ENCODE data around the gene SMCO1.
"Not testable (repeated sequence)": the region's sequence is repeated elsewhere in the genome, so short reads cannot be mapped to it uniquely, and the experiment has no call there.

Gene SMCO1, protein sequence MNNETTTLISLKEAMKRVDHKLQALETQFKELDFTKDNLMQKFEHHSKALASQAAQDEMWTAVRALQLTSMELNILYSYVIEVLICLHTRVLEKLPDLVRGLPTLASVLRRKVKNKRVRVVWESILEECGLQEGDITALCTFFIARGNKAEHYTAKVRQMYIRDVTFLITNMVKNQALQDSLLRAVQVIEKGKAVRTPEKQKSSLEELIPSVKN

DNA sequence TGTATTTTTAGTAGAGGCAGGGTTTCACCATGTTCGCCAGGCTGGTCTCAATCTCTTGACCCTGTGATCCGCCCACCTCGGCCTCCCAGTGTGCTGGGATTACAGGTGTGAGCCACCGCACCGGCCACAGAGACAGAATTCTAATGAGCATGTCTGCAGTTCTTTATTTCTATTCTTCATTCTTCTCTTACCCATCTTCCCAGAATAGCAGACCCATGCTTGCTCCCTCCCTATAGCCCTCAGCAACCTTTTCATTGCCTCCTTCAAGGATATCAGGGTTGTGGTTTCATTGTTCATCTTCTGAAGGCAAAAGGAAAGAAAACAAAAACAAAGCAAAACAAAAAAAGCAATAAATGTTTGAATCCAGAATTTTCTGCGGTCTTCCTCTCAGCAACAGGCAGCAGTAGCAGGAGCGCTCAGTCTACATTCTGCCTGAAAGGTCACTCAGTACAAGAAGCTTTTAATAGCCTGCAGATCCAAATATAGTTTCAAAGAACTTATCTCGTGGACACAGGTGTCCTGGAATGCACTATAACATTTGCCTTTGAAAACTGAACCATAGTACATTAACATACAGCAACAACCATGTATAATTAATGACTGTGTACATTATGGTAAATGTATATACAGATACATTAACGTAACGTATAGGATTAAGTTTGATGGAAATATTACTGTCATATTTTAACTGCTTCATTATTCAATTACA lies at the start of gene SMCO1:
SMCO1 (minus strand) TSS at position 434 of the 709 bp plus-strand sequence; CDS start at position 297, 137 bp downstream.
- no peak for DNase-seq

DNA sequence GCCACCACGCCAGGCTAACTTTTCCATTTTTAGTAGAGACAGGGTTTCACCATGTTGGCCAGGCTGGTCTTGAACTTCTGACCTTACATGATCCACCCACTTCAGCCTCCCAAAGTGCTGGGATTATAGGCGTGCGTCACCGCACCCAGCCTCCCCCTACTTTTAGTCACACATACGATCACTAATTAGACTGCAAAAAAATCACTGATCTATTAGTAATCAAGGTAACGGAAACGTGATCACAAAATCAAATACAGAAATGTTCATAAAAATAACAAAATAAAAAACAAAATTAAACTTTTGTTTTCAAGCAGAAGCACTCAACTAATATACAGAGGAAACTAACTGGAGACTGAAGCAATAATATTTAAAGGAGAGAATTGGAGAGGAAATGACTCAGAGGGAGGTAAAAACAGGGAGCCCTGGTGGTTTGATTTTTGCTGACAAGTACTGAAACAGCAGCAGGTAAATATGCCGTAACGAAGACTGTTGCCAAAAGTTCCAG lies 48.6 kb upstream of the SMCO1 start:
- peak in 1 of 2 donors; percentile 3 for DNase-seq

DNA sequence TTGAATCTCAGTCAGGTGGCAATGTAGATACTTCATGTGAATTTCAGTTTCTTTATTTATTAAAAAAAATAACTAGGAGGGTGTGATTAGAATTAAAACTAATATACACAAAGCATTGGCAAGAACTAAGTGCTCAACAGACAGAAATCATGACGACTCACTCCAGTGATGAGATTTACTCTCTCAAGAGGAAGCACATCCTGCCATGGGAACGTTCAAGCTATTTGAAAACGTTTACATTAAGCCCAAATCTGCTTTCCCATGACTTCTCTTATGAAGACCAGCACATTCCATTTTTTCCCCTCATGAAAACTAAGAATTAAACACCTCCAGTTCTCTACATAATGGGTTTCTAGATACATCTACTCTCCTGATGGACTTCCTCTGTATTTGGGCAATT lies 44.7 kb upstream of the SMCO1 start:
- DNase-seq = no peak

DNA sequence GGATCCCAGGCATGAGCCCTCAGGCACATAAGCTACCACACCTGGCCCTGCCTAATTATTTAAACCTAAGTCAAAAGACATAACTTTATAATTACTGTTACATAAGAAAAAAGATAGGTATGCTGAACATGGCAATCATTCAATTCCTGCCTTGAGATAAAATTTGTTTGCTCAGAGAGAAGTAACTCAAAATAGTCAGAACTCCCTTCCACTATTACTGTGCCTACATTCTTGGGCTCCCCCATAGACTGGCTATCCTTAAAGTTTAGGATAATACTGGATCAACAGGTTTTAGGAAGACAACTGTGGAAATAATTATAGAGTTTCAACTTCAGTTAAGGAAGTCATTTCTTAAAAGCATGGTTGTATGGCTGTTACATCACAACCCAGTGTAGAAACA lies 43.3 kb upstream of the SMCO1 start:
- DNase-seq = no peak

DNA sequence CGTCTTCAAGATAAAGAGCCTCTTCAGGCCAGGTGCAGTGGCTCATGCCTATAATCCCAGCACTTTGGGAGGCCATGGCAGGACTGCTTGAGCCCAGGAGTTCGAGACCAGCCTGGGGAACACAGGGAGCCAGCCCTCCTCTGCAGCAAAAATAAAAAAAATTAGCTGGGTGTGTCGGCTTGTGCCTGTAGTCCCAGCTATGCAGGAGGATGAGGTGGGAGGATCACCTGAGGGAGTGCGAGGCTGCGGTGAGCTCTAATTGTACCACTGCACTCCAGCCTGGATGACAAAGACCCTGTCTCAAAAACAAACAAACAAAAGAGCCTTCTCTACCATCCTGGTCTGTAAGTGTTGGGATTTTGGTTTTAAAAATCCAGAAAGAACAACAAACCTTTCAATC lies 42.1 kb upstream of the SMCO1 start:
- DNase-seq = no peak

DNA sequence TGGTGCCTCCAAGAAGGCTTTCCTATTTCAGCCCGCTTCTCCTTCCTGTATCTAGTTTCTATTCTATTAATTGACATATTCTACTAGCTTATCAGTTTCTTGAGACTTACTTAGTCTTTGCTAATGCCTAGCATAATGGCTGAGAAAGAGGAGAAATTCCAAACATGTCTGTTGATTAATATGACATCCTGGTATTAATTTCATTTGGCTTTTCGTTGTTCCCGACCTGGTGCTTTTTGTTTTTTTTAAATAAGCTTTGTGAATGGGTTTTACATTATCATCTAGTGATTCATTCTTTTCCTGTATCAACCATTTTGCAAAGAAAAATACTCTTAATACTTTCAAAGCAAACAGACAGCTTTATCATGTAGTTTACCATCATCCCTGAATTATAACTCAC lies 40.1 kb upstream of the SMCO1 start:
- DNase-seq = no peak

DNA sequence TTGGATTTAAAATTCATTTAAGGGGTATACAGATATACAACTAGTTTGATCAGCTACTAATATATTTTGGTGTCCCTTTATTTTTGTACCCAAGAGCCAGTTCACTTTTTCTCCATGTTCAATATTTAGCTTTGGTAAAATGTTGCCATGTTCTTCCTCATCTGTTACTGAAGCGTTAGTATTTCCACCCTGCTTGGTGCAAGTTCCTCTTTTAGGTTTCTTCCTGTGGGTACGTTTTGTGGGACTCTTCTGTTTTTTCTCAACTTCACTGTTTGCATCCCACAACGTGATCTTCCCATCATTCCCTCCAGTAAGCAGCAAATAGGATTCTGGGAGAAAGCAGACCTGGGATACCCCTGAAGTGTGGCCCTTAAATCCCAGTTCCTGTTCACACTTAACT lies 39.1 kb upstream of the SMCO1 start:
- DNase-seq = peak in 1 of 2 donors; percentile 59

DNA sequence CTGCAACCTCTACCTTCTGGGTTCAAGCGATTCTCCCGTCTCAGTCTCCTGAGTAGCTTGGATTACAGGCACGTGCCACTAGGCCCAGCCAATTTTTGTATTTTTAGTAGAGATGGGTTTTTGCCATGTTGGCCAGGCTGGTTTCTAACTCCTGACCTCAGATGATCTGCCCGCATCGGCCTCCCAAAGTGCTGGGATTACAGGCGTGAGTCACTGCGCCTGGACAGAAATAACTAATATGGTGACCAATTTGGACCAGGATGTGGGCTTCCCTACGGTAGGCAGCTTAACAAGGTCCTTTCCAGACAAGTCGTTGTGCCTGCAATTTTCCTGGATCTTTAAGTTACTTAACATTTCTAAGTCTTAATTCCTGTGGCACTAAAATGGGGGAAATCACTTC lies 38.4 kb upstream of the SMCO1 start:
- no peak for DNase-seq

DNA sequence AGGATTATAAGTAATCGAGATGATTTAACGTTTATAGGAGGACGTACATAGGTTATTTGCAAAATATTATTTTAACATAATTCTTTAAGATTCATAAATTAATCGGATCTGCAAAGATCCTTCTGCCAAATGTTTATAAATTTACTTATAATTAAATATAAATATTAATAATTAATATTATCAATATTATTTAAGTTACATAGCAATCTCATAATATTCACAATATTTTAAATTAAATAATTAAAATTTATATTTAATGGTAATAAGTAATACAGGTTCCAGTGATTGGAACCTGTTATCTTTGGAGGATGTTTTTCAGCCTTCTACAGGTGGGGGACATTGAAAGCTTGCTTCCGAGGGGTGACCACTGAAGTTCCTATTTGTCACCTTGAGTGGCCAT lies 37.1 kb upstream of the SMCO1 start:
- no peak for DNase-seq

DNA sequence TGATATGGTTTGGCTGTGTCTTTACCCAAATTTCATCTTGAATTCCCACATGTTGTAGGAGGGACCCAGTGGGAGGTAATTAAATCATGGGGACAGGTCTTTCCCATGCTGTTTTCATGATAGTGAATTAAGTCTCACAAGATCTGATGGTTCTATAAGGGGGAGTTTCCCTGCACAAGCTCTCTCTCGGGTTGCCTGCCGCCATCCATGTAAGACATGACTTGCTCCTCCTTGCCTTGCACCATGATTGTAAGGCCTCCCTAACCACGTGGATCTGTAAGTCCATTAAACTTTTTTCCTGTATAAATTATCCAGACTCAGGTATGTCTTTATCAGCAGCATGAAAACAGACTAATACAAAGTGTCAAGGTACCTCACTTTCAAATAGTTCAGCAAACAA lies 35.0 kb upstream of the SMCO1 start:
- not testable (repeated sequence) for DNase-seq

DNA sequence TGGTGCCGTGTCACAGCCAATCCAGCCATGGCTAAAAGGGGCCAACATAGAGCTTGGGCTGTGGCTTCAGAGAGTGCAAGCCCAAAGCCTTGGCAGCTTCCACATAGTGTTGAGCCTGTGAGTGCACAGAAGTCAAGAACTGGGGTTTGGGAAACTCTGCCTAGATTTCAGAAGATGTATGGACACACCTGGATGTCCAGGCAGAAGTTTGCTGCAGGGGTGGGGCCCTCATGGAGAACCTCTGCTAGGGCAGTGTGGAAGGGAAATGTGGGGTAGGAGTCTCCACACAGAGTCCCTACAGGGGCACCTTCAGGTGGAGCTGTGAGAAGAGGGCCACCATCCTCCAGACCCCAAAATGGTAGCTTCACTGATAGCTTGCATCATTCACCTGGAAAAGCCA lies 34.2 kb upstream of the SMCO1 start:
- not testable (repeated sequence) for DNase-seq

DNA sequence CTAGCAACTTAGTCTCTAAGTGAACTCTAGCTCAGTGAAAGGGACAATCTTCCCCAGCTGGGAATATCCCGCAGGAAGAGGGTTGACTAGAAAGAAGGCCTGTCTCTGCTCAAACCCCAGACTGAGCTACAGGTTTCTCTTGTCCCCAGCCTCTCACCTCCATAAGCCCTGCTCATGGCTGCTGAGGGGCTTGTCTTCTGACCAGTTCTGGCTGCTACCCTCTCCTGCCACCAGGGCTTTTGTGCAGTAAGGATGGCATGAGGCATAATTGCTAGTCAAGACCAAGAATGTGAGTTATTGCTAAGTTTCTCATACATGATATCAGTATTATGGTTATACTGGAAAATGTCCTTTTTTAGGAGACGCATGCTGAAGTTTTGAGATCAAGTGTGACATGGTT lies 31.9 kb upstream of the SMCO1 start:
- DNase-seq = no peak

DNA sequence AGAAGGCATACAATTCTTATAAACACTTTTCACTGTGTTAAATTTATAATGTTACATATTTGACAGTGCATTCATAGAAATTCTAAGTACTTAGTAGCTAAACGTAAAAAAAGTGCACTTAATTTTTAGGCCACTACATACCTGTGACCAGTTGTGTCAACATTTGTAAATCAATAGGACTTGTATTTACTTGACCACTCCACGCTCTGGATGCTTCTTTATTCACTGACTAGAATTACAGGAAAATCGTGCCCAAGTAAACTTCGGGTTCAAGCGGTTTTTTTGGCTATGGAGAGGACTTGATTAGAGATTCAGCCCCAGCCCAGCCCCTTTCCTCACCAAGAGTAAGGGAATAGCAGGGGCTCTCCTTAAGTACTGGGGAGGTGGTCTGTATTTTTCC lies 31.4 kb upstream of the SMCO1 start:
- DNase-seq = no peak

DNA sequence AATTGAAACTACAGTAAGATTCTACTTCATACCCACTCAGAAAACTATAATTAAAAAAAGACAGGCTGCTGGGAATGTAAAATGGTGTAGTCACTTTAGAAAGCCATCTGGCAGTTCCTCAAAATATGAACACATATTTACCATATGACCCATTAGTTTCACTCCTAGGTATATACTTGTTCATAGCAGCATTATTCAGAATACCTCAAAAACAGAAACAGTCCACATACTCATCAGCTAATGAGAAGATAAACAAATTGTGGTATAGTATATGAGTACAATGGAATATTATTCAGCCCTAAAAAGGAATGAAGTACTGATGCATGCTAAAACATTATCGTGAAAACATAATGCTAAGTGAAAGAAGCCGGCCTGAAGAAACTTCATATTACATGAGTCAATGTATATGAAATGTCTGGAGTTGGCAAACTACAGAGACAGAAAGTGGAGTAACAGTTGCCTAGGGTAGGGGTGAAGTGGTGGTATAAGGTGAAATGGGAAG lies 29.4 kb upstream of the SMCO1 start:
- no peak for DNase-seq

DNA sequence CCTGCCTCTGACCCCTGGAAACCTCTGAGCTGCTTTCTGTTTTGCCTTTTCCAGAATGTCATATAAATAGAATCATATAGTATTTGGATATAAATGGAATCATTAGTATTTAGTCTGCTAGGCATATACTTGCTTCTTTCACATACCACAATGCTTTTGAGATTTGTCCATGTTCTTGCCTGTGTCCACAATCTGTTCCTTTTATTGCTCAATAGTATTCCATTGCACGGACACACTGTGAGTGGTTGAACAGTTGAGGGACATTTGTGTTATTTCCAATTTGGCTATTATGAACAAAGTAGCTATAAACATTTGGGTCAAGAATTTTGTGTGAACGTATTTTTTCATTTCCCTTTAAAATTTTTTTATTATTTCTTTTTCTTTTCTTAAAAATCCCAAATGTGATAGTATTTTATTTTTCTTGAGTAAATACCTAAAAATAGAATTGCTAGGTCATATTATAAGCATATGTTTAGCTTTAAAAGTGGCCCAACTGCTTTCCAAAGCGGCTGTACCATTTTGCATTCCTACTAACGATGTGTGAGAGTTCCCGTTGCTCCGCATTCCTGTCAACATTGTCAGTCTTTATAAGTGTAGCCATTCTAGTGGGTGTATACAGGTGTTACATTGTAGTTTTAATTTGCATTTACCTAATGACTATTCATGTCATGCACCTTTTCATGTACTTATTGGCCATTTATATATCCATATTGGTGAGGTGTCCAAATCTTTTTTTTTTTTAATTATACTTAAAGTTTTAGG lies 26.7 kb upstream of the SMCO1 start:
- DNase-seq = no peak

DNA sequence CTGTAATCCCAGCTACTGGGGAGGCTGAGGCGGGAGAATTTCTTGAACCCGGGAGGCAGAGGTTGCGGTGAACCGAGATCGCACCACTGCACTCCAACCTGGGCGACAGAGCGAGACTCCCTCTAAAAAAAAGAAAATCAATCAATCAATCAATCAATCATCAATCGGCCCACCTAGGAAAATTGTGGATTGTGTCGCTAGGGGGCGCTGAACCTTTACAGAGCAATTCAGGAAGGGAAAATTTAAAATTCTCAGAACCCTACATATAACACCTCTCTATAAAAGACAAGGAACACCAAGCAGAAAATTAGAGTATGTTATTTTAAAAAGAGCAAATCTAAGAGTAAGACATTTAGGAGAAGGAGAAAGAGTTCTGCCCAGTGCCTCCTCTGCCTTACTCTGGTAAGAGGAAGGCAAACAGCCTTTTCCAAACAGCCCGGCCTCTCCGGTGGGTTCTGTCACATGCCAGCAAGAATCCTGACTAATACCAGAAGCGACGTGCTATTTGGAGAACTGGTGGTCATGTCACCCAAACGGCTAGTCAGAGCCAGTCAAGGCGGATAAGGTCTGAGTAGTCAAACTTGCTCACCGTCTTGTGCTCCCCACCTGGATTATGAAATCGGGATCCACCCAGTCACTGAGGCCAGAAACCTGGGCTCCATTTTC lies 22.3 kb upstream of the SMCO1 start:
- DNase-seq = no peak

DNA sequence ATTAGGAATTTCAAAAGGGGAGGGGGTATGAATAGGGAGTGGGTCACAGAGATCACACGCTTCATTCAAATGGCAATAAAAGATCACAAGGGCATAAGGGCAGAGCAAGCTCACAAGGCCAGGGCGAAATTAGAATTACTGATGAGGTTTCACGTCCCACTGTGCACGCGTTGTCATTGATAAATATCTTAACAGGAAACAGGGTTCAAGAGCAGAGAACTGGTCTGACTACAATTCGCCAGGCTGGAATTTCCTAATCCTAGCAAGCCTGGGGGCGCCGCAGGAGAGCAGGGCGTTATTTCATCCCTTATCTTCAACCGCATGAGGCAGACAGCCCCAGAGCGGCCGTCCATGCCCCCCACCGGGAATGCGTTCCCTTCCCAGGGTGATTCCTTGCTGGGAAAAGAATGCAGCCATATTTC lies 18.1 kb upstream of the SMCO1 start:
- no peak for DNase-seq

DNA sequence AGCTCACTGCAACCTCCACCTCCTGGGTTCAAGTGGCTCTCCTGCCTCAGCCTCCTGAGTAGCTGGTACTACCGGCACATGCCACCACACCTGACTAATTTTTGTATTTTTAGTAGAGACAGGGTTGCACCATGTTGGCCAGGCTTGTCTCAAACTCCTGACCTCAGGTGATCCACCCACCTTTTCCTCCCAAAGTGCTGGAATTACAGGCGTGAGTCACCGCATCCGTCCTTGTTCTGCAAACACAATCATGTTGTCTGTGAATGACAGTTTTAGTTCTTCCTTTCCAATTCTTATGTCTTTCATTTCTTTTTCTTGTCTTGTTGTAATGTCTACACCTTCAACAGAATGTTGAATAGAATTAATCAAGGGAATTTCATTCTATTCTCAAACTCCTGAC lies 16.3 kb upstream of the SMCO1 start:
- DNase-seq = no peak

DNA sequence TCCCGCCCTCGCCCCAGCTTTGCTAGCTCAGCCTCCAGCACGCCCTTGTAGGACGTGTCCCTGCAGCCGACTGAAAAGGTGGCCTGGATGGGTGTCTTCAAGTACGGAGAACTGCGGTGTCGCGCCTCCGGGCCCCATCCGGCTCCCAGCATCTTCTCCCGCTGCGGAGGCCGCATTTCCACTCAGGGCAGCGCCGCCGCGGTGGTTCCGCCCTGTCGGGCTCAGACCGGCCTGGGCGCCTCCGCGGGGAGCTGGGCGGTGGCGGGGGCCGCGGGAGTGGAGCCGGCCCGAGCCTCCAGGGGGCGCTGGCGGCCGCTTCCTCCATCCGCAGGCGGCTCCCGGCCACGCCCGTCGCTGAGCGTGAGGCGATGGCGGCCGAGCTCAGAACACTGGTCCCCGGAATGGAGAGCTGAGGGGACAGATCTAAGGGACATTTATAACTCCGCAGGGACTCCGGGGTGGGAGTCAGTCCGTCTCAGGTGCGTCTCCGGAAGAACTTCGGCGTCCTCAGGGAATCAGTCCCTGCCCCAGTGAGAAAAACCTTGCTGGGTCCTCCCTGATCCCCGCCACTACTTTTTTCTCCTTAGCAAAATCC lies 13.6 kb upstream of the SMCO1 start:
- DNase-seq = peak; percentile 42 to 72

DNA sequence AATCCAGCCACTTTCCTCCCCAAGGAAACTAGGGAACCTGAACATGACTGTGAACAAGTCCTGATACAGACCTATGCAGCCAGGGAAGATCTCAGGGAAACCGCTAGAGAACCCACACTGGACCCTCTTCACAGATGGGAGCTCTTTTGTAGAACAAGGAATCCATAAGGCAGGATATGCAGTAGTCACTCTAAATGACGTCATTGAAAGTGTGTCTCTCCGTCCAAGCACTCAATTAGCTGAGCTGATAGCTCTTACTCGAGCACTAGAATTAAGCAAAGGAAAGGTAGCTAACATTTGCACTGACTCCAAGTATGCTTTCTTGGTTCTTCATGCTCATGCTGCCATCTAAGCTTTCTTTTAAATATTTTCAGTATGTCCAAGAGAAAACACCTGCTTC lies 10.0 kb upstream of the SMCO1 start:
- DNase-seq = no peak

DNA sequence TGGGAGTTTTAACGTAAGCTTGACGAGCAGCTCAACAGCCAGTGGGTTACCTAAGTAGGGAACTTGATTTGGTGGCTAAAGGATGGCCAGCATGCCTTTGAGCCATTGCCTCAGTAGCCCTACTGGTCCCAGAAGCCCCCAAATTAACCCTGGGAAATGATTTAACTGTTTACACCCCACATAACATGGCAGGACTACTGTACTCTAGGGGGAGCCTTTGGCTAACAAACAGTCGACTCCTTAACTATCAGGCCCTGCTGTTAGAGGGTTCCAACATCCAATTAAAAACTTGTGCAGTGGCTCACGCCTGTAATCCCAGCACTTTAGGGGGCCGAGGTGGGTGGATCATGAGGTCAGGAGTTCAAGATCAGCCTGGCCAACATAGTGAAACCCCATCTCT lies 9.4 kb upstream of the SMCO1 start:
- DNase-seq = peak in 1 of 2 donors; percentile 6

DNA sequence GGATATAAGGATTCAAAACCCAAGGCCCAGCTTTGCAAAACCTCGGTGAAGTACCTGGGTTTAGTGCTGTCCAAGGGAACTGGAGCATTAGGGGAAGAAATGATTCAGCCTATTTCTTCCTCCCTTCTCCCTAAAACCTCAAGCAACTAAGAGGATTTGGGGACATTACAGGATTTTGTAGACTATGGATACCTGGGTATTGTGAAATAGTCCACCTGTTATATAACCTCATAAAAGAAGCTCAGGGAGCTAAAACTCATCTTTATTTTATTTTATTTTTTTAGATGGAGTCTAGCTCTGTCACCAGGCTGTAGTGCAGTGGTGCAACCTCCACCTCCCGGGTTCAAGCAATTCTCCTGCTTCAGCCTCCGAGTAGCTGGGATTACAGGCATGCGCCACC lies 8.7 kb upstream of the SMCO1 start:
- DNase-seq = no peak

DNA sequence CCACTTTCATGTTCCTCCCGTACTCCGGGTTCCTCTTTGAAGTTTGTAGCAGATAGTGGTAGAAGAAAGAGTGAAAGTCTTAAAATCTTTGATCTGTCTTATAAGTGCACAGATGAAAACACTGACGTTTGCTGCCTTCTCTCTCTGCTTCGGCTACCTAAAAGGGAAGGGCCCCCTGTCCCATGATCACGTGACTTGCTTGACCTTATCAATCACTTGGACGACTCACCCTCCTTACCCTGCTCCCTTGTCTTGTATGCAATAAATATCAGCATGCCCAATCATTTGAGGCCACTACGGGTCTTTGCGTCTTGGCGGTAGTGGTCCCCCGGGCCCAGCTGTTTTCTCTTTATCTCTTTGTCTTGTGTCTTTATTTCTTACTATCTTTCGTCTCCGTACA lies 6.1 kb upstream of the SMCO1 start:
- not testable (repeated sequence) for DNase-seq
